Erythroblast (primary cell): ENCODE measurements around the gene SLC12A8.

Experiments used
- GATA1 ChIP-seq: IDR thresholded peaks from 2 replicates; pipeline ENCODE4 v1.6.1; 2011; ENCODE audit warnings: low read depth, mild to moderate bottlenecking, control low read depth, low read length, moderate library complexity
- POLR2A ChIP-seq: IDR thresholded peaks from 2 replicates; pipeline ENCODE4 v1.6.1; 2011; ENCODE audit warnings: mild to moderate bottlenecking, low read length

GRCh38 chr3:125191730-125192129 is 20.8 kb downstream of the SLC12A8 start:
- TF ChIP-seq POLR2A (no peak), GATA1 (no peak)
